GM19438 (cell line): ENCODE measurements around the gene KCNC1.

Experiments used
- ATAC-seq: cut with Tn5 transposase; IDR thresholded peaks from one replicate; pipeline ENCODE4 v1.9.1; 2021; ENCODE audit warnings: low read depth; ENCODE audit not compliant: unreplicated experiment

Gene KCNC1

GRCh38 chr11:17811352-17811751 is 76.8 kb downstream of the KCNC1 start:
- ATAC-seq: no peak

GRCh38 chr11:17812091-17812864 is 77.7 kb downstream of the KCNC1 start:
- ATAC-seq: no peak

- ATAC-seq: no peak
These were observed 78.2 kb downstream of the KCNC1 start for GRCh38 chr11:17812865-17813187.

GRCh38 chr11:17813391-17814059 is 78.9 kb downstream of the KCNC1 start:
- ATAC-seq: no peak

GRCh38 chr11:17814546-17814945 is 80.0 kb downstream of the KCNC1 start:
- ATAC-seq: no peak

GRCh38 chr11:17816232-17816931 is 81.8 kb downstream of the KCNC1 start:
- ATAC-seq: no peak

GRCh38 chr11:17821648-17822400 is 87.2 kb downstream of the KCNC1 start:
- ATAC-seq: no peak

- no peak for ATAC-seq
These were observed 87.8 kb downstream of the KCNC1 start for GRCh38 chr11:17822401-17822781.

GRCh38 chr11:17827006-17827405 is 92.4 kb downstream of the KCNC1 start:
- ATAC-seq: no peak

- ATAC-seq: no peak
These were observed 93.8 kb downstream of the KCNC1 start for GRCh38 chr11:17828311-17828751.

GRCh38 chr11:17831228-17831627 is 96.6 kb downstream of the KCNC1 start:
- no peak for ATAC-seq

- no peak for ATAC-seq
These were observed 97.3 kb downstream of the KCNC1 start for GRCh38 chr11:17831883-17832282.
